ENCODE measurements around the gene SYNPO2L. TPM values are rescaled to one million over a fixed set of nuclear protein-coding genes. Genes with fewer than 3 reads are reported as not detected.
"Not testable (repeated sequence)": the region's sequence is repeated elsewhere in the genome, so short reads cannot be mapped to it uniquely, and the experiment has no call there.

The SYNPO2L gene
- total RNA-seq, 1 donor, result under 0.01 TPM

DNA sequence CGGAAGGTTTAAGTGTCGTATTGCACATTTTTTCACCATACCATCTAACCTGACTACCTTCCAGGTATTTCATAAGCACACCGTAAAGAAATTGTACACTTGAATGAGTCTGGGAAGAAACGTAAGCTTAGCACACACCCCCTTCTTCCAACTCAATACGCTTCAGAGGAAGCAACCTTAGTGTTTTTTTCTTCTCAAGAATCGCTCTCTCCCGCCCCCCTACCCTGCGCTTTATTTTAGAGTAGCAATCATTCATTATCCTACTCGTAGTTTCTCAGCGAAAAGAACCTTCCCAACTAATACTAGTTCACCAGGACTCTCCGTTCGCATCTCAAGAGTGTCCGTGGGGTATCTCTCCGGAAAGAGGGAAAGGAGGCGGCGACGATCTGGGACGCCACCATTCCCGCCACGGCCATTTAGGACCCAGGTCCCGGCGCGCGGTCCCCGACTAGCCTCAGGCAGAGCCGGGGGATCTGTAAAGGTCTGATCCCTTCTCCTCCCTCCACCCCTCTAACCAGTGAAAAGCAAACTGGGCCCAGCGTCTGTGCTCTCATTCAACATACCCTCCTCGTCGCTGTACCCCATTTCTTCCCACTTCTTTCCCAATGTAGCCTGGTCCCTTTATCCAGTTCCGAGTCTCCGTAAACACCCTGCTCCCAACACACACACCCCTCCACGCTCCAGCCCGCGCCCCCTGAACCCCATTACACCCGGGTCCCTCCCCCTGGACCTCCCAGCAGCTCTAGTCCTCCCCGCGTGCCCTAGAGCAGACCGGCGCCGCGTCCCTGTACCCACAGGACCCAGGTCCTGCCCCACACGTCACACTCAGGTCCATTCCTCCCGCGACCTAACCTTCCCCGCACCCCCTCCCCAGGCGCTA, 30.6 kb downstream of the SYNPO2L start:
- peaks cover 5% of the 10 kb centered on the region for H3K4me1 ChIP-seq (ENCODE audit: insufficient read depth, low read length)
- peak overlapping the region; percentile 98 for H3K4me3 ChIP-seq (ENCODE audit: insufficient read depth, low read length)
- peak overlapping the region; percentile 99 for H2AFZ ChIP-seq (ENCODE audit: low read length)
- H3K27me3 ChIP-seq (ENCODE audit: insufficient read depth, low read length), result no peaks in the 10 kb centered on the region
- H4K20me1 ChIP-seq (ENCODE audit: insufficient read depth, low read length), result no peaks in the 10 kb centered on the region
- no peaks in the 10 kb centered on the region for H3K36me3 ChIP-seq (ENCODE audit: insufficient read depth, low read length)
- H3K4me2 ChIP-seq (ENCODE audit: insufficient read depth, low read length), result peak overlapping the region; percentile 82
- TF ChIP-seq, protein P1, sequence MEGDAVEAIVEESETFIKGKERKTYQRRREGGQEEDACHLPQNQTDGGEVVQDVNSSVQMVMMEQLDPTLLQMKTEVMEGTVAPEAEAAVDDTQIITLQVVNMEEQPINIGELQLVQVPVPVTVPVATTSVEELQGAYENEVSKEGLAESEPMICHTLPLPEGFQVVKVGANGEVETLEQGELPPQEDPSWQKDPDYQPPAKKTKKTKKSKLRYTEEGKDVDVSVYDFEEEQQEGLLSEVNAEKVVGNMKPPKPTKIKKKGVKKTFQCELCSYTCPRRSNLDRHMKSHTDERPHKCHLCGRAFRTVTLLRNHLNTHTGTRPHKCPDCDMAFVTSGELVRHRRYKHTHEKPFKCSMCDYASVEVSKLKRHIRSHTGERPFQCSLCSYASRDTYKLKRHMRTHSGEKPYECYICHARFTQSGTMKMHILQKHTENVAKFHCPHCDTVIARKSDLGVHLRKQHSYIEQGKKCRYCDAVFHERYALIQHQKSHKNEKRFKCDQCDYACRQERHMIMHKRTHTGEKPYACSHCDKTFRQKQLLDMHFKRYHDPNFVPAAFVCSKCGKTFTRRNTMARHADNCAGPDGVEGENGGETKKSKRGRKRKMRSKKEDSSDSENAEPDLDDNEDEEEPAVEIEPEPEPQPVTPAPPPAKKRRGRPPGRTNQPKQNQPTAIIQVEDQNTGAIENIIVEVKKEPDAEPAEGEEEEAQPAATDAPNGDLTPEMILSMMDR (IDR thresholded peaks at IDR 0.05; ENCODE audit: extremely low read depth, low read depth, low read length), result no peak
- no peaks in the 10 kb centered on the region for H3K9me3 ChIP-seq (ENCODE audit: low read depth, low read length)
- peak overlapping the region; percentile 73 for H3K27ac ChIP-seq (ENCODE audit: low read depth, low read length)
- DNase-seq (ENCODE audit: insufficient read length, low spot score, missing footprints), result peak; percentile 82
- peaks cover 7% of the 10 kb centered on the region for H3K79me2 ChIP-seq (ENCODE audit: insufficient read depth, low read length)

DNA sequence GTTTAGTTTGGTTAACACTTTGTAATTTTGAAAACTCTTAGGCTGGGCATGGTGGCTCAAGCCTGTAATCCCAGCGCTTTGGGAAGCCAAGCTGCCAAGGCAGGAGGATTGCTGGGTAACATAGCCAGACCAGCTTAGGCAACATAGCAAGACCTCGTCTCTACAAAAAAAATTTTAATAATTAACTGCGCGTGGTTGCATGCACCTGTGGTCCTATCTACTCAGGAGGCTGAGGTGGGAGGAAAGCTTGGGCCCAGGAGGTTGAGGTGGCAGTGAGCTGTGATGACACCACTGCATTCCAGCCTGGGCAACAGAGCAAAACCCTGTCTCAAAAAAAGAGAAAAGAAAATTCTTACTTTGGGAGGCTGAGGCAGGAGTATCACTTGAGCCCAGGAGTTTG, 32.8 kb downstream of the SYNPO2L start:
- H3K4me1 ChIP-seq (ENCODE audit: insufficient read depth, low read length), result peaks cover 5% of the 10 kb centered on the region
- H3K9me3 ChIP-seq (ENCODE audit: low read depth, low read length), result no peaks in the 10 kb centered on the region
- H4K20me1 ChIP-seq (ENCODE audit: insufficient read depth, low read length), result no peaks in the 10 kb centered on the region
- H3K27me3 ChIP-seq (ENCODE audit: insufficient read depth, low read length), result no peaks in the 10 kb centered on the region
- DNase-seq (ENCODE audit: insufficient read length, low spot score, missing footprints), result no peak
- H2AFZ ChIP-seq (ENCODE audit: low read length), result no peak overlapping the region
- H3K79me2 ChIP-seq (ENCODE audit: insufficient read depth, low read length), result peaks cover 7% of the 10 kb centered on the region
- no peak overlapping the region for H3K4me3 ChIP-seq (ENCODE audit: insufficient read depth, low read length)
- no peak overlapping the region for H3K27ac ChIP-seq (ENCODE audit: low read depth, low read length)
- no peaks in the 10 kb centered on the region for H3K36me3 ChIP-seq (ENCODE audit: insufficient read depth, low read length)
- TF ChIP-seq, protein P1 (IDR thresholded peaks at IDR 0.05; ENCODE audit: extremely low read depth, low read depth, low read length), result no peak
- H3K4me2 ChIP-seq (ENCODE audit: insufficient read depth, low read length), result no peak overlapping the region

DNA sequence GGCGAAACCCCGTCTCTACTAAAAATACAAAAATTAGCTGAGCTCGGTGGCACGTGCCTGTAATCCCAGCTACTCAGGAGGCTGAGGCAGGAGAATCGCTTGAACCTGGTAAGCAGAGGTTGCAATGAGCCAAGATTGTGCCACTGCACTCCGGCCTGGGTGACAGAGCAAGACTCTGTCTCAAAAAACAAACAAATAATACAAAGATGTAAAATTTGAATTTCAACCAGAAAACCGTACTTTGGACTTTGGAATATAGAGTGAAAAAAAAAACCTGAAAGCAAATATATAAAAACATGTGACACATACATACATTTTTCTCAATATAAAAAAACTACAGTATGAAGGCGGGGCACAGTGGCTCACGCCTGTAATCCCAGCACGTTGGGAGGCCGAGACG, 34.9 kb downstream of the SYNPO2L start:
- H3K4me3 ChIP-seq (ENCODE audit: insufficient read depth, low read length); H2AFZ ChIP-seq (ENCODE audit: low read length); H3K27me3 ChIP-seq (ENCODE audit: insufficient read depth, low read length); DNase-seq (ENCODE audit: insufficient read length, low spot score, missing footprints); H3K4me2 ChIP-seq (ENCODE audit: insufficient read depth, low read length); H3K4me1 ChIP-seq (ENCODE audit: insufficient read depth, low read length); H3K36me3 ChIP-seq (ENCODE audit: insufficient read depth, low read length); H3K9me3 ChIP-seq (ENCODE audit: low read depth, low read length); H3K79me2 ChIP-seq (ENCODE audit: insufficient read depth, low read length); H3K27ac ChIP-seq (ENCODE audit: low read depth, low read length); H4K20me1 ChIP-seq (ENCODE audit: insufficient read depth, low read length): not testable (repeated sequence)

DNA sequence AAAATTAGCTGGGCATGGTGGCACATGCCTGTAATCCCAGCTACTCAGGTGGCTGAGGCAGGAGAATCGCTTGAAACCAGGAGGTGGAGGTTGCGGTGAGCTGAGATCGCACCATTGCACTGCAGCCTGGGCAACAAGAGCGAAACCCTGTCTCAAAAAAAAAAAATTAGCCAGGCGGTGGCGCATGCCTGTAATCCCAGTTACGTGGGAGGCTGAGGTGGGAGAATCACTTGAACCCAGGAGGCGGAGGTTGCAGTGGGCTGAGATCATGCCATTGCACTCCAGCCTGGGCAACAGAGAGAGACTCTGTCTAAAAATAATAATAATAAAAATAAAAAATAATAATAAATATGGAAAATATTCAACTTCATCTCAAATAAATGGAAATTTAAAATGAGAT, 38.7 kb downstream of the SYNPO2L start:
- not testable (repeated sequence) for H4K20me1 ChIP-seq (ENCODE audit: insufficient read depth, low read length); H3K79me2 ChIP-seq (ENCODE audit: insufficient read depth, low read length); H3K27me3 ChIP-seq (ENCODE audit: insufficient read depth, low read length); H3K4me1 ChIP-seq (ENCODE audit: insufficient read depth, low read length); H3K4me2 ChIP-seq (ENCODE audit: insufficient read depth, low read length); H3K9me3 ChIP-seq (ENCODE audit: low read depth, low read length); H3K36me3 ChIP-seq (ENCODE audit: insufficient read depth, low read length); DNase-seq (ENCODE audit: insufficient read length, low spot score, missing footprints); H3K4me3 ChIP-seq (ENCODE audit: insufficient read depth, low read length); H3K27ac ChIP-seq (ENCODE audit: low read depth, low read length); H2AFZ ChIP-seq (ENCODE audit: low read length)

DNA sequence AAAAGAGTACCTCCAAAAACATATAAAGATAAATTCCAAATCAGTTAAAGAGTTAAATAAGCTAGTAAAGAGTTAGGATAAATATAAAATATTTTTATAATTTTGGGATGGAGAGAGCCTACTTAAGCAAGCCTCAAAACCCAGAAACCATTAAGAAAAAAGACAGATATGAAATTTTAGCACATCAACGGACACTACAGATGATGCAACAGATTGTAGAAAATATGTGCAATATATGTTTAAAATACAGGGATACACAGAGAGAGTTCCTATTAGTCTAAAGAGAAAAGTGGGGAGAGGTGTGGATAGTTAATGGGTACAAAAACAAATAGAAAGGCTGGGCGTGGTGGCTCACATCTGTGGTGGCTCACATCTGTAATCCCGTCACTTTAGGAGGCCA, 41.1 kb downstream of the SYNPO2L start:
- H3K4me2 ChIP-seq (ENCODE audit: insufficient read depth, low read length), result no peak overlapping the region
- TF ChIP-seq, protein P1 (IDR thresholded peaks at IDR 0.05; ENCODE audit: extremely low read depth, low read depth, low read length), result no peak
- H3K27me3 ChIP-seq (ENCODE audit: insufficient read depth, low read length), result no peaks in the 10 kb centered on the region
- H2AFZ ChIP-seq (ENCODE audit: low read length), result no peak overlapping the region
- no peaks in the 10 kb centered on the region for H3K79me2 ChIP-seq (ENCODE audit: insufficient read depth, low read length)
- no peak overlapping the region for H3K27ac ChIP-seq (ENCODE audit: low read depth, low read length)
- H4K20me1 ChIP-seq (ENCODE audit: insufficient read depth, low read length), result no peaks in the 10 kb centered on the region
- no peaks in the 10 kb centered on the region for H3K36me3 ChIP-seq (ENCODE audit: insufficient read depth, low read length)
- H3K9me3 ChIP-seq (ENCODE audit: low read depth, low read length), result no peaks in the 10 kb centered on the region
- H3K4me3 ChIP-seq (ENCODE audit: insufficient read depth, low read length), result no peak overlapping the region
- no peaks in the 10 kb centered on the region for H3K4me1 ChIP-seq (ENCODE audit: insufficient read depth, low read length)
- no peak for DNase-seq (ENCODE audit: insufficient read length, low spot score, missing footprints)
